NCI-H1930 (cell line): ENCODE data around the gene PTBP1.
"Not testable (repeated sequence)": the region's sequence is repeated elsewhere in the genome, so short reads cannot be mapped to it uniquely, and the experiment has no call there.

ENCODE experiments used
- DNase-seq, 2 experiments: peaks; one replicate each; lab custom pipeline; 2025; lab: John Stamatoyannopoulos, UW

Gene PTBP1

DNA sequence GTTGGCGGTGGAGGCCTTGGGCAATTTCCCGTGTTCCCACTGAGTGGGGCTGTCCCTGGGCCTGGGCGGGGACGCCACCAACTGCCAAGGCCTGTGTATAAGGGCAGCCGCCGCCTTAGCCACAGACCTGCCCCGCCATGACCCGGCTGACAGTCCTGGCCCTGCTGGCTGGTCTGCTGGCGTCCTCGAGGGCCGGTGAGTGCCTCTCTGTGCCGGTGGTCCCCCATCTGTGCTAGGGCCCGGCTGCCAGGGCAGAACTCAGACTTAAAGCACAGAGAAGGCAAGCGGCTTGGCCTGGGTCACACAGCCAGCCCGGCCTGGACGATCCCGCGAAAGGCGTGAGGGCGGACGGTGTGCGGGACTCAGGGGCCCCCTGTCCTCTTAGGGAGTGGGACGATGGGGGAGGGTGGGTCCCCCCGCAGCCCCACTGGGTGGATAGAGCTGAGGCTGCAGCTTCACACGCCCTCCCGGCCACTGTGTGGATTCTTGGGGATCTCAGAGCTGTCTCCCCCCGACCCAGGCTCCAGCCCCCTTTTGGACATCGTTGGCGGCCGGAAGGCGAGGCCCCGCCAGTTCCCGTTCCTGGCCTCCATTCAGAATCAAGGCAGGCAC, 30.6 kb downstream of the PTBP1 start, which contains the start of gene AZU1:
Gene AZU1, plus strand, starts transcription at position 128 of the 612 bp plus-strand sequence. Its CDS starts 10 bp downstream, at position 138.
- no peak for DNase-seq

GRCh38 chr19:829129-829758, 32.0 kb downstream of the PTBP1 start:
- DNase-seq, result no peak

DNA sequence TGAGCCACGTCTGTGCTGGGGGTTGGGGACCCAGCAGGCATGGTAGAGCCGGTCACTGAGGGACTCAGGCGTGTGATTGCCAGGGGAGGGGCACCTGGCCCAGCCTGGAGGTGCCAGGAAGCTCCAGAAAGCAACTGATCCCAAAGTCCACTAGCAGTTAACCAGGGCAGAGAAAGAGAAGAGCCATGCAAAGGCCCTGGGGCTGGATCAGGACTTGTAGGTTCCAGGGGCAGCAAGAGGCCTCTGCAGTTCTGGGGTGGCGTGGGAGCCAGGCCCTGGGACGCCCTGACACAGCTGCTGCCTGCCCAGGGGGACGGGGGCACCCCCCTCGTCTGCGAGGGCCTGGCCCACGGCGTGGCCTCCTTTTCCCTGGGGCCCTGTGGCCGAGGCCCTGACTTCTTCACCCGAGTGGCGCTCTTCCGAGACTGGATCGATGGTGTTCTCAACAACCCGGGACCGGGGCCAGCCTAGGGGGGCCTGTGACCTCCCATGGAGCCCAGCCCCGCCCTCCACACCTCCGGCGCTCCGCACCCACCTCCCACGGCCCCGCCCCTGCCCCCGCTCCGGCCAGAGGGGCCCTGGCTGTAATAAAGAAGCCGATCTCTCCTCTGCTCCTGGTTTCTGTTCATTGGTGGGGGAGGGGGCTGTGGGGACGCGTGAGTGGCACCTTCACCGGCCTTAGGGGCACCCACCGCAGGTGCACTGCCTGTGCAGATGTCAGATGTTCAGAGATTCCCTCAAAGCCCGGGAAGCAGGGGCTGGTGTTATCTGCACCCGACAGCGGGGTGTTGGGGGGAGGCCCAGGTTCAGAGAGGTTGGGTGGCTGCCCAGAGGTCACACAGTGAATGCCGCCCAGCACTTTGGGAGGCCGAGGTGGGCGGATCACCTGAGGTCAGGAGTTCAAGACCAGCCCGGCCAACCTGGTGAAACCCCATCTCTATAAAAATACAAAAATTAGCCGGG, 34.4 kb downstream of the PTBP1 start:
- no peak for DNase-seq

DNA sequence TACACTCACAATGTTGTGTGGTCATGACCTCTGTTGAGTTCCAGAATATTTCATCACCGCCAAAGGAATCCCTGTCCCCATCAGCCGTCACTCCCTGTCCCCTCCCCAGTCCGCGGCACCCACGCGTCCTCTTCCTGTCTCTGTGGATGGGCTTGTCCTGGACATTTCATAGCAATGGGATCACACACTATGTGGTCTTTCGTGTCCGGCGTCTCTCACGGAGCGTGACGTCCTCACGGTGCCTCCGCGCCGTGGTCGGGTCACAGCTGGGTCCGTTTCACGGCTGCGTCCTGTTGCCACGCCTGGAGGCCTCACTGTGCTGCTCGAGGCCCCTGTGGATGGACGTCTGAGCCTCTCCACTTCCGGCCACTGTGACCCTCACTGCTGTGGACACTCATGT, 37.0 kb downstream of the PTBP1 start:
- DNase-seq, result no peak

GRCh38 chr19:835210-835810, 38.1 kb downstream of the PTBP1 start:
- DNase-seq, result no peak

DNA sequence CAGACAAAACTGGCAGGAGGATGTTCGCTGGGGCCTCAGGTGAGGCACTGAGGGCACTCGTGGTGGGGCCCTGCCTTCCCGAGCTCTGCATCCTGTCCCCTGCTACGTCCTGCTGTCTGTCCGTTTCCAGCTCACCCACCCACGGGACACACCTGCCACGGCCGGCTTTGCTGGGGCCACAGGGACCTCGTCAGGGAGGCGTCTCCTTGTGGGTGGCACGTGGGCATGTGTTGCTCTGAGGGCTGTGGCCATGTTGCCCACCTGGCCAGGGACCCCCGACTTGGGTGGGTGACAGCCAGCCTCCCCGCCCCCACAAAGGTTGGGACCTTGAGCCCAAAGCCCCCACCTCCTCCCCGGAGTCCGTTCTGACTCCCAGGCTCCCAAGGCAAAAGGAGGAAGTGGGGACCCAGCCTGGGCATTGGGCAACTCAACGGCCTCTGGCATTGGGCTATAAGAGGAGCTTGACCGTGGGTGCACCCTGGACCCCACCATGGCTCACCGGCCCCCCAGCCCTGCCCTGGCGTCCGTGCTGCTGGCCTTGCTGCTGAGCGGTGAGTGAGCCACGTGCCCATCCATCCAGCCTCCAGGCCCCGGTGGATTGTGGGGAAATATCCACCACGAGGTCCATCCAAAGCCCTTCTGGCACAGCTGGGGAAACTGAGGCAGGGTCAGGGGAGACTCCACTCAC, 43.4 kb downstream of the PTBP1 start, which contains the start of gene PRTN3:
Gene PRTN3, plus strand, starts transcription at position 481 of the 688 bp plus-strand sequence. Its CDS starts 10 bp downstream, at position 491.
- DNase-seq, result no peak

DNA sequence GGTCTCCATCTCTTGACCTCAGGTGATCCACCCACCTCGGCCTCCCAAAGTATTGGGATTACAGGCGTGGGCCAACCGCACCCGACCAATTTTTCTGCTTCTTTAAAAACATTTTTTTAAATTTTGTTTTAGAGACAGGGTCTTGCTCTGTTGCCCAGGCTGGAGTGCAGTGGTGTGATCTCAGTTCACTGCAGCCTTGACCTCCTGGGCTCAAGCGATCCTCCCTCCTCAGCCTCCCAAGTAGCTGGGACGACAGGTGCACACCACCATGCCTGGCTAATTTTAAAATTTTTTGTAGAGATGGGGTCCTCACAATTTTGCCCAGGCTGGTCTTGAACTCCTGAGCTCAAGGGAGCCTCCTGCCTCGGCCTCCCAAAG, 45.5 kb downstream of the PTBP1 start:
- DNase-seq, result not testable (repeated sequence)

DNA sequence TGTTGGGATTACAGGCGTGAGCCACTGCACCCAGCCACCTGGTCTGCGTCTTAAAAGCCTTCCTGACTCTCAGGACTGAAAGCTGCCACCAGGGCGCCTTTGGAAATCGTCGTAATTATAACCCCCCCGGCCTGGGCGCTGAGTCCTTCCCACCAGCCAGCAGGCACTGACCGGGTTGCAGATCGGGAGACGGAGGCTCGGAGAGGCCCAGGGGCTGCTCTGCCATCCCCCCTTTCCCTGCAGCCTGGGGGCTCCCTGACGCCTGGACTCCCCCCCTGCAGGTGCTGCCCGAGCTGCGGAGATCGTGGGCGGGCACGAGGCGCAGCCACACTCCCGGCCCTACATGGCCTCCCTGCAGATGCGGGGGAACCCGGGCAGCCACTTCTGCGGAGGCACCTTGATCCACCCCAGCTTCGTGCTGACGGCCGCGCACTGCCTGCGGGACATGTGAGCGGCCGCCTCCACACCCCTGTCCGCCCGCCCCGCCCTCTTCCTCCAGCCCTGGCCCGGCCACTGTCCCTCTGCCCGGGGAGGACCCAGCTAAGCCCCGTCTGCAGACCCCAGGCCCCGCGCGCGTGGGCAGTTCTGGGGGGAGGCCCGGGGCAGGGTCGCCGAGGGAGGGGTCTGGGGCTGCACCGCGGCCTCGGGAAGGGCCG, 46.1 kb downstream of the PTBP1 start:
- DNase-seq, result no peak

GRCh38 chr19:843836-844545, 46.7 kb downstream of the PTBP1 start:
- DNase-seq, result no peak

- DNase-seq, result no peak
Observed at GRCh38 chr19:844546-844971, 47.3 kb downstream of the PTBP1 start.

GRCh38 chr19:845707-846521, 48.7 kb downstream of the PTBP1 start:
- DNase-seq, result no peak

DNA sequence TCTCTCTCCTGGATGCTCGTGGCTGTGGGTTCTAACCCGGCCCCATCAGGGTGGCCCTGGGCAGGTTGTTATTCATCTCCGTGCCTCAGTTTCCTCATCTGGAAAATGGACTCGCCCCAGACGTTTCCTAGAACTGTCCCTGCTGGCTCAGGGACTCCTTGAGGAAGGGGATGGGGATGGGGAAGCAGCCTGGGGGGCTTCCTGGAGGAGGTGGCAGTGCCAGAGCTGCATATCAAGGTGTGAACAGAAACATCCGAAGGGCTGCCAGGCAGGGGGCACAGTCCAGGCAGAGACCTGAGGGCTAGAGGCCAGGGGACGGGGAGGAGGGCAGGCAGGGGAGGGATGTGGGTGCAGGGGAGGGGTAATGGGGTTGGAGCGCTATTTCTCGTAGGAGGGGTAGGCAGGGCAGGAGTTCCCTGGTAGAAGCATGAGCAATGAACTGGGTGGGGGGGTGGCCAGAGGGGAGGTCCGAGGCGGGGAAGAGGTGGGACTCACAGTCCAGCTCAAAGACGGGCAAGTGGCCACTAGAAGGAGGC, 51.2 kb downstream of the PTBP1 start:
- DNase-seq, result no peak

GRCh38 chr19:849195-849594, 51.9 kb downstream of the PTBP1 start:
- not testable (repeated sequence) for DNase-seq

- DNase-seq, result peak in 1 of 2 experiments; percentile 66
Observed at GRCh38 chr19:850221-850978, 53.1 kb downstream of the PTBP1 start.

DNA sequence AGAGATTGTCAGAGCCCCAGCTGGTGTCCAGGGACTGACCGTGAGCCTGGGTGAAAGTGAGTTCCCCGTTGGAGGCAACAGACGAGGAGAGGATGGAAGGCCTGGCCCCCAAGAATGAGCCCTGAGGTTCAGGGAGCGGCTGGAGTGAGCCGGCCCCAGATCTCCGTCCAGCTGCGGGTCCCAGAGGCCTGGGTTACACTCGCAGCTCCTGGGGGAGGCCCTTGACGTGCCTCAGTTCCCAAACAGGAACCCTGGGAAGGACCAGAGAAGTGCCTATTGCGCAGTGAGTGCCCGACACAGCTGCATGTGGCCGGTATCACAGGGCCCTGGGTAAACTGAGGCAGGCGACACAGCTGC, 53.7 kb downstream of the PTBP1 start:
- DNase-seq, result no peak

GRCh38 chr19:852136-853013, 55.1 kb downstream of the PTBP1 start, which contains the start of gene ELANE:
ELANE (plus strand) TSS chr19:852303; CDS start chr19:852329, 26 bp downstream.
- no peak for DNase-seq

DNA sequence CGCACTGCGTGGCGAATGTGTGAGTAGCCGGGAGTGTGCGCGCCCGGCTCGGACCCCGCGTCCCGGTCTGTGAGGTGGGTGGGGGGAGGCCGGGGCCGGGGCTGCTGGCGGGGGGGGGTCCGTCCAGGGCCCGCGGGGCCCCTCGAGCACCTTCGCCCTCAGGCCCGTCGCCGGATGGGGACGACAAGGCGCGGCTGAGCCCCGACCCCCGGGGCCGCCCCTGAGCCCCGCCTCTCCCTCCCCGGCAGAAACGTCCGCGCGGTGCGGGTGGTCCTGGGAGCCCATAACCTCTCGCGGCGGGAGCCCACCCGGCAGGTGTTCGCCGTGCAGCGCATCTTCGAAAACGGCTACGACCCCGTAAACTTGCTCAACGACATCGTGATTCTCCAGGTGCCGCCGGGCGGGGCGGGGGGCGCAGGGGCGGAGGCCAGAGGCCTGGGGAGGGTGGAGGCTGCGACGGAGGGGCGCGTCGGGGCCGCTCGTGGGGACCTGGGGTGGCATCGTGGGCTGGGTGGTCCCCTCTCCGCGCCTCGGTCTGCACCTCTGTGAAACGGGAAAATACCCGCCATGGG, 55.8 kb downstream of the PTBP1 start:
- DNase-seq, result no peak
